ENCODE data around the gene KCTD17.
A peak's percentile ranks its signal among the peaks of the same experiment; 100 is the strongest.
"Not testable (repeated sequence)": the region's sequence is repeated elsewhere in the genome, so short reads cannot be mapped to it uniquely, and the experiment has no call there.

The KCTD17 gene

GRCh38 chr22:37061611-37062375, 10.3 kb downstream of the KCTD17 start:
- no peak for DNase-seq (ENCODE audit: low spot score)

- no peak for DNase-seq (ENCODE audit: low spot score)
These were observed 10.8 kb downstream of the KCTD17 start for GRCh38 chr22:37062376-37062675.

- no peak for DNase-seq (ENCODE audit: low spot score)
These were observed 11.3 kb downstream of the KCTD17 start for GRCh38 chr22:37062702-37063381.

GRCh38 chr22:37063431-37064420, 12.2 kb downstream of the KCTD17 start:
- no peak for DNase-seq (ENCODE audit: low spot score)

GRCh38 chr22:37064553-37064952, 13.0 kb downstream of the KCTD17 start:
- no peak for DNase-seq (ENCODE audit: low spot score)

- no peak for DNase-seq (ENCODE audit: low spot score)
These were observed 13.6 kb downstream of the KCTD17 start for GRCh38 chr22:37065180-37065579.

GRCh38 chr22:37065961-37066360, 14.4 kb downstream of the KCTD17 start:
- no peak for DNase-seq (ENCODE audit: low spot score)

- no peak for DNase-seq (ENCODE audit: low spot score)
These were observed 15.9 kb downstream of the KCTD17 start for GRCh38 chr22:37067428-37067827.

- no peak for DNase-seq (ENCODE audit: low spot score)
These were observed 17.3 kb downstream of the KCTD17 start for GRCh38 chr22:37068859-37069258.

- DNase-seq (ENCODE audit: low spot score), result no peak
These were observed 17.8 kb downstream of the KCTD17 start for GRCh38 chr22:37069319-37069718.

GRCh38 chr22:37069719-37070118, 18.2 kb downstream of the KCTD17 start:
- no peak for DNase-seq (ENCODE audit: low spot score)

GRCh38 chr22:37070334-37070733, 18.8 kb downstream of the KCTD17 start:
- DNase-seq (ENCODE audit: low spot score), result no peak

GRCh38 chr22:37070744-37071143, 19.2 kb downstream of the KCTD17 start:
- no peak for DNase-seq (ENCODE audit: low spot score)

GRCh38 chr22:37071850-37072592, 20.5 kb downstream of the KCTD17 start:
- not testable (repeated sequence) for DNase-seq (ENCODE audit: low spot score)

GRCh38 chr22:37072673-37073072, 21.1 kb downstream of the KCTD17 start:
- DNase-seq (ENCODE audit: low spot score), result no peak

GRCh38 chr22:37074537-37074936, 23.0 kb downstream of the KCTD17 start:
- no peak for DNase-seq (ENCODE audit: low spot score)

GRCh38 chr22:37075046-37075445, 23.5 kb downstream of the KCTD17 start:
- no peak for DNase-seq (ENCODE audit: low spot score)

- no peak for DNase-seq (ENCODE audit: low spot score)
These were observed 24.4 kb downstream of the KCTD17 start for GRCh38 chr22:37075822-37076433.

- peak; percentile 91 for DNase-seq (ENCODE audit: low spot score)
These were observed 26.4 kb downstream of the KCTD17 start for GRCh38 chr22:37077802-37078448.

GRCh38 chr22:37079158-37079557, 27.6 kb downstream of the KCTD17 start:
- DNase-seq (ENCODE audit: low spot score), result no peak

GRCh38 chr22:37079668-37080171, 28.2 kb downstream of the KCTD17 start:
- no peak for DNase-seq (ENCODE audit: low spot score)
